Sigmoid colon (tissue), 3 donors: ENCODE results near the gene ME3.

Experiments used
- POLR2A ChIP-seq, 2 donors: fragments of 450-650 bp; IDR thresholded peaks; one replicate each; pipeline ENCODE4 v1.6.1; 2016; ENCODE audit warnings: antibody characterized with exemption in 2 of 2, mild to moderate bottlenecking in 2 of 2, moderate library complexity in 2 of 2
- TF ChIP-seq, protein P1 (sequence below), 4 experiments: fragments of 450-650 bp in 3 of 4; fragments of 200-600 bp in 1 of 4; IDR thresholded peaks; one replicate each; pipeline ENCODE4 v1.5.1; 2016 to 2019; ENCODE audit warnings: antibody characterized with exemption in 4 of 4, mild to moderate bottlenecking in 3 of 4, moderate library complexity in 2 of 4

- TF ChIP-seq POLR2A (IDR thresholded peaks at IDR 0.05): no peak
- TF ChIP-seq, protein P1, sequence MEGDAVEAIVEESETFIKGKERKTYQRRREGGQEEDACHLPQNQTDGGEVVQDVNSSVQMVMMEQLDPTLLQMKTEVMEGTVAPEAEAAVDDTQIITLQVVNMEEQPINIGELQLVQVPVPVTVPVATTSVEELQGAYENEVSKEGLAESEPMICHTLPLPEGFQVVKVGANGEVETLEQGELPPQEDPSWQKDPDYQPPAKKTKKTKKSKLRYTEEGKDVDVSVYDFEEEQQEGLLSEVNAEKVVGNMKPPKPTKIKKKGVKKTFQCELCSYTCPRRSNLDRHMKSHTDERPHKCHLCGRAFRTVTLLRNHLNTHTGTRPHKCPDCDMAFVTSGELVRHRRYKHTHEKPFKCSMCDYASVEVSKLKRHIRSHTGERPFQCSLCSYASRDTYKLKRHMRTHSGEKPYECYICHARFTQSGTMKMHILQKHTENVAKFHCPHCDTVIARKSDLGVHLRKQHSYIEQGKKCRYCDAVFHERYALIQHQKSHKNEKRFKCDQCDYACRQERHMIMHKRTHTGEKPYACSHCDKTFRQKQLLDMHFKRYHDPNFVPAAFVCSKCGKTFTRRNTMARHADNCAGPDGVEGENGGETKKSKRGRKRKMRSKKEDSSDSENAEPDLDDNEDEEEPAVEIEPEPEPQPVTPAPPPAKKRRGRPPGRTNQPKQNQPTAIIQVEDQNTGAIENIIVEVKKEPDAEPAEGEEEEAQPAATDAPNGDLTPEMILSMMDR (IDR thresholded peaks at IDR 0.05): no peak
Observed at GRCh38 chr11:86718999-86719398, 46.6 kb upstream of the ME3 start.
